OCI-LY3 (cell line): ENCODE data around the gene CASR.

Source experiments
- CTCF ChIP-seq: fragments of 200-600, 300-600 bp; sonication (generic); IDR thresholded peaks from 2 replicates; pipeline ENCODE4 v1.5.1; 2014; ENCODE audit warnings: antibody characterized with exemption, low read length, low read depth
- EZH2phosphoT487 ChIP-seq: fragments of 200-600 bp; shearing (Covaris generic); IDR thresholded peaks from 2 replicates; pipeline ENCODE4 v1.6.1; 2018; ENCODE audit warnings: antibody characterized with exemption, mixed run types, low read depth

- TF ChIP-seq CTCF (no peak), EZH2phosphoT487 (no peak)
Measured at GRCh38 chr3:122198966-122199365, 15.5 kb downstream of the CASR start.
